A549 (cell line): ENCODE measurements around the gene KRT16. TPM values are rescaled to one million over a fixed set of nuclear protein-coding genes. Genes with fewer than 3 reads are reported as not detected.
"Not testable (repeated sequence)": the region's sequence is repeated elsewhere in the genome, so short reads cannot be mapped to it uniquely, and the experiment has no call there.

Experiments
- ATAC-seq, 2 experiments: fragments of 200-7000 bp in 1 of 2; fragments of >200 bp in 1 of 2; cut with Nextera tagmentation in 1 of 2; cut with Tn5 transposase in 1 of 2; 3 replicates each; pipeline versions ENCODE4 v1.8.0 to v1.9.1; 2018 to 2020; ENCODE audit warnings: mild to moderate bottlenecking in 1 of 2, moderate library complexity in 1 of 2
- CTCF ChIA-PET: fragments of 300-600 bp; sonication (Branson Sonifier 250); formaldehyde crosslinking; extraction: SDS; loops from one replicate; lab custom pipeline; 2021; ENCODE audit warnings: antibody characterized with exemption, inconsistent platforms; lab: Yijun Ruan, JAX
- POLR2A ChIA-PET: fragments of 350-600 bp; formaldehyde crosslinking; extraction: SDS; loops from one replicate; lab custom pipeline; 2021; ENCODE audit warnings: antibody characterized with exemption, inconsistent platforms; lab: Yijun Ruan, JAX
- DNase-seq, 2 experiments: peaks; one replicate each; pipeline versions ENCODE4 v3.0.0 to v3.0.0-alpha.2; 2011 to 2016; ENCODE audit warnings: low read depth in 1 of 2, low spot score in 1 of 2
- FAIRE-seq: peaks from 2 replicates; lab custom pipeline; 2011; peaks lifted over from hg19 to GRCh38; lab: Jason Lieb, UNC
- H3K27ac ChIP-seq, 2 experiments: fragments of >200 bp; sonication (Bioruptor Twin); formaldehyde crosslinking; 3 replicates each; pipeline ENCODE4 v1.5.1; 2016 to 2017
- H3K4me1 ChIP-seq: fragments of >200 bp; sonication (Bioruptor Twin); formaldehyde crosslinking; 3 replicates; pipeline ENCODE4 v1.6.1; 2016
- H3K4me2 ChIP-seq: fragments of >200 bp; sonication (Bioruptor Twin); formaldehyde crosslinking; 3 replicates; pipeline ENCODE4 v1.6.1; 2016
- H3K4me3 ChIP-seq: fragments of >200 bp; sonication (Bioruptor Twin); formaldehyde crosslinking; 3 replicates; pipeline ENCODE4 v1.5.1; 2016
- H3K9me3 ChIP-seq: fragments of >200 bp; sonication (Bioruptor Twin); formaldehyde crosslinking; 3 replicates; pipeline ENCODE4 v1.6.1; 2016
- CEBPB ChIP-seq, 2 experiments: fragments of >200 bp in 1 of 2; sonication (Bioruptor Twin) in 1 of 2; formaldehyde crosslinking in 1 of 2; IDR thresholded peaks; 2 replicates each; pipeline ENCODE4 v1.6.1; 2012 to 2016
- CHD2 ChIP-seq: fragments of 150-350 bp; IDR thresholded peaks from 2 replicates; pipeline ENCODE4 v1.6.1; 2014; ENCODE audit warnings: low read length; ENCODE audit not compliant: partially characterized antibody
- EHF ChIP-seq: fragments of 250-450 bp; sonication (Bioruptor Pico); IDR thresholded peaks from 2 replicates; pipeline ENCODE4 v1.5.0; 2020; ENCODE audit warnings: mild to moderate bottlenecking
- EHMT2 ChIP-seq: fragments of 200-600 bp; sonication (generic); IDR thresholded peaks from 2 replicates; pipeline ENCODE4 v1.6.1; 2016; ENCODE audit warnings: antibody characterized with exemption, low read depth, mild to moderate bottlenecking, moderate library complexity
- ELK1 ChIP-seq: fragments of 150-350 bp; IDR thresholded peaks from 2 replicates; pipeline ENCODE4 v1.6.1; 2014; ENCODE audit warnings: low read depth, mild to moderate bottlenecking, low read length
- ESRRA ChIP-seq: fragments of 150-350 bp; IDR thresholded peaks from 2 replicates; pipeline ENCODE4 v1.6.1; 2014; ENCODE audit warnings: mild to moderate bottlenecking, low read length, borderline replicate concordance
- FOSB ChIP-seq: fragments of 250-450 bp; sonication (Bioruptor Pico); IDR thresholded peaks from 2 replicates; pipeline ENCODE4 v1.5.0; 2020; ENCODE audit warnings: mild to moderate bottlenecking, moderate library complexity
- GATA3 ChIP-seq: IDR thresholded peaks from 2 replicates; pipeline ENCODE4 v1.6.1; 2012; ENCODE audit warnings: borderline replicate concordance
- HES2 ChIP-seq: fragments of >200 bp; sonication (Bioruptor Twin); formaldehyde crosslinking; IDR thresholded peaks from 2 replicates; pipeline ENCODE4 v1.6.1; 2016
- HMGXB4 ChIP-seq: fragments of 250-450 bp; sonication (Bioruptor Pico); IDR thresholded peaks from 2 replicates; pipeline ENCODE4 v1.5.0; 2021; ENCODE audit warnings: mild to moderate bottlenecking, moderate library complexity, borderline replicate concordance
- JUN ChIP-seq, 2 experiments: fragments of >200 bp; sonication (Bioruptor Twin); formaldehyde crosslinking; IDR thresholded peaks; 2 replicates in 1 of 2; 3 replicates in 1 of 2; pipeline ENCODE4 v1.6.1; 2016 to 2017
- KDM1A ChIP-seq: fragments of 200-600 bp; sonication (generic); IDR thresholded peaks from 2 replicates; pipeline ENCODE4 v1.6.1; 2016; ENCODE audit warnings: low read depth, mild to moderate bottlenecking
- KDM5A ChIP-seq: fragments of 200-600 bp; sonication (generic); IDR thresholded peaks from 2 replicates; pipeline ENCODE4 v1.6.1; 2016; ENCODE audit warnings: antibody characterized with exemption, mild to moderate bottlenecking
- MAZ ChIP-seq: fragments of 150-350 bp; IDR thresholded peaks from 2 replicates; pipeline ENCODE4 v1.6.1; 2014; ENCODE audit warnings: antibody characterized with exemption, low read depth, low read length, borderline replicate concordance
- POLR2A ChIP-seq: IDR thresholded peaks from 2 replicates; pipeline ENCODE4 v1.6.1; 2012; ENCODE audit warnings: mild to moderate bottlenecking, low read length
- POLR2AphosphoS2 ChIP-seq: conservative IDR thresholded peaks from 2 replicates; pipeline ENCODE4 v1.6.1; 2012; ENCODE audit warnings: low read length, improper control_type of control experiment, inconsistent platforms
- SMC3 ChIP-seq: fragments of >200 bp; sonication (Bioruptor Twin); formaldehyde crosslinking; IDR thresholded peaks from 3 replicates; pipeline ENCODE4 v1.6.1; 2018; ENCODE audit warnings: inconsistent platforms
- TFCP2L1 ChIP-seq: fragments of 250-450 bp; sonication (Bioruptor Pico); IDR thresholded peaks from 2 replicates; pipeline ENCODE4 v1.5.0; 2021; ENCODE audit warnings: mild to moderate bottlenecking
- ZC3H11A ChIP-seq: fragments of 450-650 bp; IDR thresholded peaks from 2 replicates; pipeline ENCODE4 v1.6.1; 2014; ENCODE audit warnings: antibody characterized with exemption, mild to moderate bottlenecking
- ZFP36 ChIP-seq: fragments of 450-650 bp; IDR thresholded peaks from 2 replicates; pipeline ENCODE4 v1.6.1; 2014; ENCODE audit warnings: borderline replicate concordance; ENCODE audit not compliant: partially characterized antibody
- WGBS: methylation state at CpG from one replicate; pipeline ENCODE4 v1.1.6; 2017; ENCODE audit errors: missing lambda C conversion rate; 5-methylcytosine and 5-hydroxymethylcytosine counted together
- polyA plus RNA-seq, 4 experiments: library from polyadenylated mRNA; depleted of rRNA in 3 of 4; stranded (reverse); fragments of >200 nt; fragmentation: RNase III in 1 of 4; extraction: RNeasy Plus Mini Kit Qiagen cat#74134 plus additional on column Dnase treatment in 1 of 4; gene quantifications; 2 replicates in 3 of 4; 3 replicates in 1 of 4; pipeline ENCODE4 v1.2.3, GENCODE V29; 2011 to 2017
- TF ChIP-seq, protein P1 (sequence below): fragments of >200 bp; sonication (Bioruptor Twin); formaldehyde crosslinking; IDR thresholded peaks from 3 replicates; pipeline ENCODE4 v1.6.1; 2016
- TF ChIP-seq, protein P2 (sequence below): IDR thresholded peaks from 2 replicates; pipeline ENCODE4 v1.6.1; 2012

Gene KRT16
- polyA plus RNA-seq, 2 of the 4 experiments (the other 2 are of a cell fraction) = 0.28 TPM; not detected in 1

GRCh38 chr17:41617698-41618097, 5.1 kb upstream of the KRT16 start (continued):
- TF ChIP-seq KDM1A = no peak
- no peak for TF ChIP-seq JUN (IDR thresholded peaks at IDR 0.05)
- TF ChIP-seq, protein P1, sequence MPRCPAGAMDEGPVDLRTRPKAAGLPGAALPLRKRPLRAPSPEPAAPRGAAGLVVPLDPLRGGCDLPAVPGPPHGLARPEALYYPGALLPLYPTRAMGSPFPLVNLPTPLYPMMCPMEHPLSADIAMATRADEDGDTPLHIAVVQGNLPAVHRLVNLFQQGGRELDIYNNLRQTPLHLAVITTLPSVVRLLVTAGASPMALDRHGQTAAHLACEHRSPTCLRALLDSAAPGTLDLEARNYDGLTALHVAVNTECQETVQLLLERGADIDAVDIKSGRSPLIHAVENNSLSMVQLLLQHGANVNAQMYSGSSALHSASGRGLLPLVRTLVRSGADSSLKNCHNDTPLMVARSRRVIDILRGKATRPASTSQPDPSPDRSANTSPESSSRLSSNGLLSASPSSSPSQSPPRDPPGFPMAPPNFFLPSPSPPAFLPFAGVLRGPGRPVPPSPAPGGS = no peak
- TF ChIP-seq SMC3 = no peak

DNA sequence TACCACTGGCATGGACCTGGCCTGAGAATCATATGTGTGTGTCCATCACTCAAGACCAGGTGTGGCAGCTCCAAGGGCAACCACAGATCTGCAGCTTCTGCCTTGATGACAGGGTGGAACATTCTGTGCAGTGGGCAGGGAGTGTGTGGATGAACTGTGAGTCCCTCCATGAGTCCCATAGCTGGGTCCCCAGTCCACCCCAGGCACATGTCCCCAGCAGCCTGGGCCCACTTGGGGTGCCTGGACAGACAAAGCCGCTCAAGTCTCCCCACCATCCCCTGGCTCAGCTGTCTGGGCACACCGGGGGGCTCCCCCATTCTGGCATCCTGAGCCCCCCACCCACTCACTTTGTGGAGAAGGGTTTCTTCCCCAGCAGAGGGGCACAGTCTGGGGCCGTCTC, 4.6 kb upstream of the KRT16 start:
- ChIA-PET CTCF (interaction anchor here (1.3 to 2.1 kb wide), 4 partner anchors 21 to 68 kb away, joined by 3 to 9 read pairs (median 6); no protein-coding TSS in a partner anchor), POLR2A (no interaction called here)
- no peak for ATAC-seq
- Histone ChIP-seq H3K27ac (no peak overlapping the region), H3K9me3 (no peaks in the 10 kb centered on the region), H3K4me3 (no peak overlapping the region)
- no peak for DNase-seq
- 41% methylated on average over 3 of the region's 3 CpGs for WGBS
- TF ChIP-seq, protein P2, sequence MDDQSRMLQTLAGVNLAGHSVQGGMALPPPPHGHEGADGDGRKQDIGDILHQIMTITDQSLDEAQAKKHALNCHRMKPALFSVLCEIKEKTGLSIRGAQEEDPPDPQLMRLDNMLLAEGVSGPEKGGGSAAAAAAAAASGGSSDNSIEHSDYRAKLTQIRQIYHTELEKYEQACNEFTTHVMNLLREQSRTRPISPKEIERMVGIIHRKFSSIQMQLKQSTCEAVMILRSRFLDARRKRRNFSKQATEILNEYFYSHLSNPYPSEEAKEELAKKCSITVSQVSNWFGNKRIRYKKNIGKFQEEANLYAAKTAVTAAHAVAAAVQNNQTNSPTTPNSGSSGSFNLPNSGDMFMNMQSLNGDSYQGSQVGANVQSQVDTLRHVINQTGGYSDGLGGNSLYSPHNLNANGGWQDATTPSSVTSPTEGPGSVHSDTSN = no peak
- TF ChIP-seq ZC3H11A = no peak
- no peak for TF ChIP-seq EHMT2
- no peak for TF ChIP-seq CEBPB (IDR thresholded peaks at IDR 0.05)
- no peak for TF ChIP-seq ESRRA
- TF ChIP-seq POLR2AphosphoS2 = no peak
- no peak for TF ChIP-seq CHD2
- TF ChIP-seq EHF = no peak
- no peak for TF ChIP-seq HMGXB4 (CRISPR knock-in tag)
- no peak for TF ChIP-seq ZFP36
- TF ChIP-seq HES2 = no peak
- no peak for TF ChIP-seq FOSB (CRISPR knock-in tag)
- no peak for TF ChIP-seq ELK1
- no peak for TF ChIP-seq KDM5A
- TF ChIP-seq GATA3 = no peak
- TF ChIP-seq TFCP2L1 (CRISPR knock-in tag) = no peak
- no peak for TF ChIP-seq MAZ
- no peak for TF ChIP-seq POLR2A
- TF ChIP-seq, all 56 proteins: peak for 0
- Histone ChIP-seq H3K4me1 (peaks cover 12% of the 10 kb centered on the region), H3K4me2 (no peak overlapping the region)
- no peak for FAIRE-seq

- 74% methylated on average over 4 of the region's 4 CpGs for WGBS
- H3K4me1 ChIP-seq = peaks cover 12% of the 10 kb centered on the region
These were observed 3.9 kb upstream of the KRT16 start for GRCh38 chr17:41616486-41616885.

More at GRCh38 chr17:41616486-41616885, 3.9 kb upstream of the KRT16 start:
- H3K9me3 ChIP-seq, H3K4me3 ChIP-seq, FAIRE-seq, POLR2A ChIA-PET, ATAC-seq, H3K27ac ChIP-seq, DNase-seq, H3K4me2 ChIP-seq: not testable (repeated sequence)
- CTCF ChIA-PET = interaction anchor here (0.7 to 2.1 kb wide), 5 partner anchors 21 to 813 kb away, joined by 3 to 9 read pairs (median 5); no protein-coding TSS in a partner anchor
